Measurements from ENCODE around the gene RNF39.

- TF ChIP-seq CTCF (conservative IDR thresholded peaks at IDR 0.05; ENCODE audit: low read length) (peak; percentile 77), EZH2phosphoT487 (IDR thresholded peaks at IDR 0.05; ENCODE audit: borderline replicate concordance) (no peak)
These were observed 38.3 kb downstream of the RNF39 start for GRCh38 chr6:30037182-30037788.

Data from Loucy (cell line).